Astrocyte of the cerebellum (primary cell): Measurements from ENCODE around the gene ACTN2.

Experiments
- DNase-seq: peaks from one replicate; pipeline ENCODE4 v3.0.0-alpha.2; 2011; ENCODE audit warnings: low read depth
- H3K4me3 ChIP-seq: 2 replicates; pipeline ENCODE4 v1.5.1; 2011; ENCODE audit warnings: mild to moderate bottlenecking, low read depth, low read length, moderate library complexity
- in situ Hi-C: cut with HindIII; loops from 2 replicates; pipeline ENCODE4 v1.10.0; 2017; ENCODE audit warnings: low sequenced_read_pairs
- TF ChIP-seq, protein P1 (sequence below): IDR thresholded peaks from 2 replicates; pipeline ENCODE4 v1.5.1; 2012; ENCODE audit warnings: low read length, low read depth, moderate library complexity, mild to moderate bottlenecking; ENCODE audit errors: missing control alignments

ACTN2 gene

DNA sequence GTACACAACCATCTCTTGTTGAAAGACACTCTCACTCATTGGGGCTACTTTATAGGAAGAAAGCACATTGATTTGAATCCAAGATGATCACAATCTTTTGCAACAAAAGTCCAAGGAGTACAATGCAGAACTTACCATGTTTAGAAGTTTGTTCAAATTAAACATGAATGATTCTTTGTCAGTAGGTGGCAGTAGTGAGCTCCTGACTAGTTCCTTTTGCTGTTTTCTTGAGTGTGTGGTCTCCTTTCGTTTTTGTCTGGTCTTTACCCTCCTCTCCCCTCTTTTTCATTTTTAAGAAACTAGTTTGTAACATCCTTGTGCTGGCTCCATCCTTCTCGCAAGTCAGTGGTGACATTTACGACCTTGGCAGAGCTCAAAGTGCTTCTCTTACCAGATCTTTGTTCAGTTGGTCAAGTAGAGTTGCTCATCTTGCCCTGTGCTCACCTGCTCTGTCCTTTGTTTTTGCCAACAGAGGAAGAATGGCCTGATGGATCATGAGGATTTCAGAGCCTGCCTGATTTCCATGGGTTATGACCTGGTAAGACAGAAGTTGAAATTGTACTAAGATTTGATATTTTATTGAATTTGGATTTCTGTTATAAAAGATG lies 73.1 kb downstream of the ACTN2 start:
- TF ChIP-seq, protein P1, sequence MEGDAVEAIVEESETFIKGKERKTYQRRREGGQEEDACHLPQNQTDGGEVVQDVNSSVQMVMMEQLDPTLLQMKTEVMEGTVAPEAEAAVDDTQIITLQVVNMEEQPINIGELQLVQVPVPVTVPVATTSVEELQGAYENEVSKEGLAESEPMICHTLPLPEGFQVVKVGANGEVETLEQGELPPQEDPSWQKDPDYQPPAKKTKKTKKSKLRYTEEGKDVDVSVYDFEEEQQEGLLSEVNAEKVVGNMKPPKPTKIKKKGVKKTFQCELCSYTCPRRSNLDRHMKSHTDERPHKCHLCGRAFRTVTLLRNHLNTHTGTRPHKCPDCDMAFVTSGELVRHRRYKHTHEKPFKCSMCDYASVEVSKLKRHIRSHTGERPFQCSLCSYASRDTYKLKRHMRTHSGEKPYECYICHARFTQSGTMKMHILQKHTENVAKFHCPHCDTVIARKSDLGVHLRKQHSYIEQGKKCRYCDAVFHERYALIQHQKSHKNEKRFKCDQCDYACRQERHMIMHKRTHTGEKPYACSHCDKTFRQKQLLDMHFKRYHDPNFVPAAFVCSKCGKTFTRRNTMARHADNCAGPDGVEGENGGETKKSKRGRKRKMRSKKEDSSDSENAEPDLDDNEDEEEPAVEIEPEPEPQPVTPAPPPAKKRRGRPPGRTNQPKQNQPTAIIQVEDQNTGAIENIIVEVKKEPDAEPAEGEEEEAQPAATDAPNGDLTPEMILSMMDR: peak; percentile 65
- DNase-seq: peak; percentile 38
- no peak overlapping the region for H3K4me3 ChIP-seq
- in situ Hi-C loops: no loop called here

DNA sequence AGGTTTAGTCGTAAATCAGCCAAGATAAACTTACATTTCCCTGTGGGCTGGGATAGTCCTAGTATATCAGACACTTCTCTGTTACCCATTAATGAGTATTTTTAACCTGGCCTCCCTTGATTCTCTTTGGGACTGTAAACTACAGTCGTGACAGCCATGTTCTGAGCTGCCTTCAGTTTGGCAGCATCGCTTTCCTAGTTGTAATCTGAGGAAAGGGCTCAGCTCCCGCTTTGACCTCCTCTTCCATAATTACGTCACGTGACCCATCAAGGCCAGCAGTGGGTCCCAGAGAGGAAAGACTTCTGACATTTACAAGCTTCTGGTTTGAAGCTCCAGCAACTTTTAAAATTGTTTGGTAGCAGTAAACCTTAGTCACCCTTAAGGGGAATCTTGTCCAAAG lies 74.2 kb downstream of the ACTN2 start:
- H3K4me3 ChIP-seq: no peak overlapping the region
- TF ChIP-seq, protein P1: no peak
- no peak for DNase-seq
- in situ Hi-C loops: no loop called here

DNA sequence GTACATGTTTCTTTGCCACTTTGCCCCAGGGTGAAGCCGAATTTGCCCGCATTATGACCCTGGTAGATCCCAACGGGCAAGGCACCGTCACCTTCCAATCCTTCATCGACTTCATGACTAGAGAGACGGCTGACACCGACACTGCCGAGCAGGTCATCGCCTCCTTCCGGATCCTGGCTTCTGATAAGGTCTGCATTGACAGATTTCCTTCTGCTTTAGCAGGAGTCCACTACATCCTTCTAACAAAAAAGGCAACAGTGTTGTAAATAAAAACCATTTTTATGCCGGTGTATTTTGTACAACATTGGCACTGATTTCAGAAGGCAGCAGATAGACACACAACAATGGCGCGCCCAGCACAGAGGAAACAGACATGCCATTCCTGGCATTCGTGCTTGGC lies 74.7 kb downstream of the ACTN2 start:
- no peak for DNase-seq
- H3K4me3 ChIP-seq: no peak overlapping the region
- in situ Hi-C loops: no loop called here
- TF ChIP-seq, protein P1: no peak

GRCh38 chr1:236761397-236762132 lies 75.3 kb downstream of the ACTN2 start:
- TF ChIP-seq, protein P1: no peak
- no peak for DNase-seq
- in situ Hi-C loops: no loop called here
- H3K4me3 ChIP-seq: no peak overlapping the region

DNA sequence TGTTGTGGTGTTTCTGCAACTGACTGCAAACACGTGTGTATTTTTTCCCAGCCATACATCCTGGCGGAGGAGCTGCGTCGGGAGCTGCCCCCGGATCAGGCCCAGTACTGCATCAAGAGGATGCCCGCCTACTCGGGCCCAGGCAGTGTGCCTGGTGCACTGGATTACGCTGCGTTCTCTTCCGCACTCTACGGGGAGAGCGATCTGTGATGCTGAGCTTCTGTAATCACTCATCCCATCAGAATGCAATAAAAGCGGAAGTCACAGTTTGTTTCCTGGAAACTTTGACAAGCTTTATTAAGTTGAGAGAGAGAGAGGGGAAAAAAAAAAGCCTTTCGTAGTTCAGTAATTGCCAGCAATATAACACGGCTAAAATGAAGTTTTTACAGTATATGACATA lies 76.1 kb downstream of the ACTN2 start:
- no peak for DNase-seq
- in situ Hi-C loops: no loop called here
- H3K4me3 ChIP-seq: no peak overlapping the region
- TF ChIP-seq, protein P1: no peak

GRCh38 chr1:236765831-236766230 lies 79.5 kb downstream of the ACTN2 start:
- no peak overlapping the region for H3K4me3 ChIP-seq

More at GRCh38 chr1:236765831-236766230, 79.5 kb downstream of the ACTN2 start:
- in situ Hi-C loops: no loop called here
- TF ChIP-seq, protein P1: no peak
- DNase-seq: no peak
